Mesenchymal stem cell (in vitro differentiated cells and primary cell): ENCODE measurements around the gene STKLD1.

Experiments used
- DNase-seq: peaks from one replicate; pipeline ENCODE4 v3.0.0-alpha.2; 2013
- H2AFZ ChIP-seq: one replicate; pipeline ENCODE4 v1.6.1; 2013; ENCODE audit warnings: low read depth, mild to moderate bottlenecking, control low read depth, inconsistent platforms, low read length, moderate library complexity
- H2AK5ac ChIP-seq: 2 replicates; pipeline ENCODE4 v1.6.1; 2013; ENCODE audit warnings: low read length, moderate library complexity, mild to moderate bottlenecking, inconsistent platforms; ENCODE audit not compliant: severe bottlenecking
- H2BK120ac ChIP-seq: one replicate; pipeline ENCODE4 v1.6.1; 2013; ENCODE audit warnings: low read depth, mild to moderate bottlenecking, inconsistent platforms, low read length, moderate library complexity
- H2BK12ac ChIP-seq, 2 experiments: one replicate each; pipeline ENCODE4 v1.6.1; 2013; ENCODE audit warnings: inconsistent platforms in 2 of 2, low read length in 2 of 2, mild to moderate bottlenecking in 2 of 2, moderate library complexity in 2 of 2, control low read depth in 1 of 2
- H2BK15ac ChIP-seq: one replicate; pipeline ENCODE4 v1.6.1; 2013; ENCODE audit warnings: mild to moderate bottlenecking, low read depth, inconsistent platforms; ENCODE audit not compliant: poor library complexity, severe bottlenecking
- H2BK5ac ChIP-seq: 2 replicates; pipeline ENCODE4 v1.6.1; 2013; ENCODE audit warnings: low read depth, mild to moderate bottlenecking, low read length, control low read depth, inconsistent platforms; ENCODE audit not compliant: poor library complexity, severe bottlenecking
- H3K14ac ChIP-seq, 2 experiments: one replicate each; pipeline ENCODE4 v1.6.1; 2013; ENCODE audit warnings: inconsistent platforms in 2 of 2, low read length in 2 of 2, control low read depth in 1 of 2, mild to moderate bottlenecking in 1 of 2, moderate library complexity in 1 of 2
- H3K18ac ChIP-seq, 2 experiments: one replicate each; pipeline ENCODE4 v1.6.1; 2013; ENCODE audit warnings: inconsistent platforms in 2 of 2, low read length in 2 of 2, control low read depth in 1 of 2, low read depth in 1 of 2, mild to moderate bottlenecking in 1 of 2
- H3K23ac ChIP-seq, 2 experiments: one replicate each; pipeline ENCODE4 v1.6.1; 2013; ENCODE audit warnings: inconsistent platforms in 2 of 2, low read length in 2 of 2, mild to moderate bottlenecking in 2 of 2, moderate library complexity in 2 of 2, control low read depth in 1 of 2
- H3K27ac ChIP-seq: 2 replicates; pipeline ENCODE4 v1.5.1; 2013; ENCODE audit warnings: mild to moderate bottlenecking, moderate library complexity, low read length, control low read depth, inconsistent platforms; ENCODE audit not compliant: poor library complexity, severe bottlenecking
- H3K27me3 ChIP-seq, 2 experiments: 2 replicates each; pipeline versions ENCODE4 v1.6.1 to v1.7.0; 2013; ENCODE audit warnings: low read length in 2 of 2, mild to moderate bottlenecking in 2 of 2, moderate library complexity in 2 of 2, control low read depth in 1 of 2, inconsistent platforms in 1 of 2; ENCODE audit not compliant: control insufficient read depth in 1 of 2, insufficient read depth in 1 of 2
- H3K36me3 ChIP-seq, 2 experiments: 2 replicates each; pipeline versions ENCODE4 v1.6.1 to v1.7.0; 2013; ENCODE audit warnings: low read length in 2 of 2, control low read depth in 1 of 2, inconsistent platforms in 1 of 2, low read depth in 1 of 2, mild to moderate bottlenecking in 1 of 2; ENCODE audit not compliant: insufficient read depth in 2 of 2, control insufficient read depth in 1 of 2
- H3K4ac ChIP-seq, 2 experiments: one replicate each; pipeline ENCODE4 v1.6.1; 2013; ENCODE audit warnings: inconsistent platforms in 2 of 2, low read length in 2 of 2, mild to moderate bottlenecking in 2 of 2, moderate library complexity in 2 of 2, control low read depth in 1 of 2, low read depth in 1 of 2
- H3K4me1 ChIP-seq: 2 replicates; pipeline ENCODE4 v1.6.1; 2013; ENCODE audit warnings: low read depth, low read length, control low read depth; ENCODE audit not compliant: control insufficient read depth, insufficient read depth
- H3K4me2 ChIP-seq: 2 replicates; pipeline ENCODE4 v1.6.1; 2013; ENCODE audit warnings: low read length, mild to moderate bottlenecking, inconsistent platforms; ENCODE audit not compliant: poor library complexity, severe bottlenecking
- H3K4me3 ChIP-seq, 2 experiments: 2 replicates each; pipeline versions ENCODE4 v1.5.1 to v1.7.0; 2013; ENCODE audit warnings: low read length in 2 of 2, mild to moderate bottlenecking in 2 of 2, control low read depth in 1 of 2, low read depth in 1 of 2; ENCODE audit not compliant: insufficient read depth in 1 of 2
- H3K79me1 ChIP-seq: replicated peaks from 2 replicates; pipeline ENCODE4 v1.6.1; 2013; ENCODE audit warnings: mild to moderate bottlenecking, control low read depth, low read length, inconsistent platforms; ENCODE audit not compliant: poor library complexity, severe bottlenecking
- H3K9ac ChIP-seq: 2 replicates; pipeline ENCODE4 v1.7.0; 2013; ENCODE audit warnings: mild to moderate bottlenecking, low read length, moderate library complexity
- H3K9me3 ChIP-seq: 2 replicates; pipeline ENCODE4 v1.7.0; 2013; ENCODE audit warnings: mild to moderate bottlenecking, low read length; ENCODE audit not compliant: control insufficient read depth
- H4K8ac ChIP-seq: one replicate; pipeline ENCODE4 v1.6.1; 2013; ENCODE audit warnings: inconsistent platforms, mild to moderate bottlenecking, low read length, moderate library complexity
- H4K91ac ChIP-seq: one replicate; pipeline ENCODE4 v1.6.1; 2013; ENCODE audit warnings: mild to moderate bottlenecking, low read length, inconsistent platforms
- WGBS: methylation state at CpG from one replicate; pipeline ENCODE4 v1.1.7; 2013; ENCODE audit warnings: mixed read lengths; 5-methylcytosine and 5-hydroxymethylcytosine counted together

STKLD1 gene

DNA sequence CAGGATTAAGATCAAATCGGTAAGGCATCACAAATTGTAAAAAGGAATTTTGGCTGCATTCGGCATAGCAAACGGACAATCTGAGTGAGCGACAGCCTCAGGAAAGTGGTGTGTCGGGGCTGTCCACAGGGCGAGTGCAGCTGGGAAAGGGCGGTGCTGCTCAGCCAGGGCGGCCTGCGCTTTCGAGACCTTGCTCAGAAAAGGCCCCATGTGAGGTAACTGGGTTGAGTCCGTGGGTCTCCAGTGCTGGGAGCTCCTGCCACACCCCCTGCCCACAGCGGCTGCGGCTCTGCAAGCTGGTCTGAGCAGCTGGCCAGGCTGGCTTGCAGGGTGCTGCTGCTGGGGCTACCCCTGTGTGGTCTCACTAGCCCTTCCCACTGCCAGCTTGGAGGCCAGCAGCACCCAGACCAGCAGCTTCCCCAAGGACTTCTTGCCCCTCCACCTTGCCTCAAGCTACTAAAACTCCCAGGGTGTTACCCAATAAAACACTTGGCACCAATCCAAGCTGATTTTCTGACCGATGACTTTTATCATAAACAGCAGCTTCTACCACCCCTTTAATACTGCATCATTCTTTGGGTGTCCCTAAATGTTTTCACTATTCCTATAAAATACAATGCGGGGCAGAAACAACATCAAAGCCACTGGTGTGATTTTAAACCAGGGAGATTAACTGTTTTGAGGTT lies 13.7 kb upstream of the STKLD1 start:
- H3K4ac ChIP-seq, result no peak overlapping the region
- no peak overlapping the region for H2BK5ac ChIP-seq
- peaks cover 40% of the 10 kb centered on the region for H3K79me1 ChIP-seq
- H2AK5ac ChIP-seq, result no peak overlapping the region
- H2BK12ac ChIP-seq, result no peak overlapping the region
- H2BK120ac ChIP-seq, result no peak overlapping the region
- H4K8ac ChIP-seq, result no peak overlapping the region
- no peak overlapping the region for H3K14ac ChIP-seq
- H3K27me3 ChIP-seq, result no peaks in the 10 kb centered on the region
- no peak overlapping the region for H4K91ac ChIP-seq
- H3K4me2 ChIP-seq, result no peak overlapping the region
- H3K4me3 ChIP-seq, result no peak overlapping the region
- WGBS, result 95% methylated on average over 15 of the region's 15 CpGs
- no peak overlapping the region for H3K27ac ChIP-seq
- H2AFZ ChIP-seq, result no peak overlapping the region
- H2BK15ac ChIP-seq, result no peak overlapping the region
- H3K4me1 ChIP-seq, result peaks cover 30% of the 10 kb centered on the region
- DNase-seq, result no peak
- H3K9me3 ChIP-seq, result no peaks in the 10 kb centered on the region
- no peak overlapping the region for H3K23ac ChIP-seq
- H3K18ac ChIP-seq, result no peak overlapping the region
- H3K36me3 ChIP-seq, result peaks cover 83 to 87% of the 10 kb centered on the region in 2 experiments
- H3K9ac ChIP-seq, result no peak overlapping the region

DNA sequence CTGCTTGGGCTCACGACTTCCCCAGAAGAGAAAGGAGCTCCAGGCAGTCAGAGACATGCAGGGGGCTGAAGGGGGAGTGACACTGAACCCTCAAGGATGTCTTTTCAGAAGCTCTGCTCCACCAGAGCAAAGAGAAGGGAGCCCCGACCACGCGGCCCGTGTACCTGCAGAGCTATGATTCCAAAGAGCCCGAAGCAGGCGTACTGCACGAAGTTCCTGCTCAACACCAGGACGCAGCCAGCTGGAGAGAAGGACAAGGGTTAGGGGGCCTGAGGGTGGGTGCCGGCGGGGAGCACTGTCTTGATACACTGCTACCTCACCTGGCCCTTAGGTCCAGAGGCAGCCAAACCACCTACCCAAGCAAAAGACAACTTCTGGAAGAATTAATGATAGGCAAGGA lies 9.7 kb upstream of the STKLD1 start:
- no peak overlapping the region for H2BK5ac ChIP-seq
- H4K91ac ChIP-seq, result no peak overlapping the region
- no peaks in the 10 kb centered on the region for H3K27me3 ChIP-seq
- no peak overlapping the region for H3K4me2 ChIP-seq
- H3K4ac ChIP-seq, result no peak overlapping the region
- no peak overlapping the region for H3K4me3 ChIP-seq
- H3K18ac ChIP-seq, result no peak overlapping the region
- DNase-seq, result no peak
- H3K14ac ChIP-seq, result no peak overlapping the region
- no peak overlapping the region for H3K9ac ChIP-seq
- no peak overlapping the region for H3K23ac ChIP-seq
- peaks cover 79 to 90% of the 10 kb centered on the region in 2 experiments for H3K36me3 ChIP-seq
- H2AK5ac ChIP-seq, result no peak overlapping the region
- 95% methylated on average over 10 of the region's 11 CpGs for WGBS
- H2BK120ac ChIP-seq, result no peak overlapping the region
- no peak overlapping the region for H4K8ac ChIP-seq
- no peak overlapping the region for H3K27ac ChIP-seq
- no peak overlapping the region for H2BK15ac ChIP-seq
- H3K9me3 ChIP-seq, result no peaks in the 10 kb centered on the region
- H2BK12ac ChIP-seq, result no peak overlapping the region
- peaks cover 51% of the 10 kb centered on the region for H3K4me1 ChIP-seq
- peaks cover 15% of the 10 kb centered on the region for H3K79me1 ChIP-seq
- no peak overlapping the region for H2AFZ ChIP-seq

GRCh38 chr9:133367221-133367620 lies 8.9 kb upstream of the STKLD1 start:
- Histone ChIP-seq H2AFZ (no peak overlapping the region), H3K23ac (no peak overlapping the region), H3K18ac (no peak overlapping the region), H3K4me3 (no peak overlapping the region), H2AK5ac (no peak overlapping the region), H3K14ac (no peak overlapping the region), H3K4ac (no peak overlapping the region), H4K91ac (no peak overlapping the region), H4K8ac (no peak overlapping the region), H3K4me1 (peaks cover 59% of the 10 kb centered on the region), H2BK5ac (no peak overlapping the region), H2BK12ac (no peak overlapping the region), H3K27ac (no peak overlapping the region), H3K27me3 (no peaks in the 10 kb centered on the region), H3K4me2 (no peak overlapping the region), H3K36me3 (peaks cover 78 to 90% of the 10 kb centered on the region in 2 experiments), H3K9ac (no peak overlapping the region), H2BK120ac (no peak overlapping the region), H3K9me3 (no peaks in the 10 kb centered on the region), H2BK15ac (no peak overlapping the region), H3K79me1 (peaks cover 12% of the 10 kb centered on the region)
- WGBS, result 97% methylated on average over 22 of the region's 22 CpGs
- no peak for DNase-seq

- Histone ChIP-seq H4K91ac (no peak overlapping the region), H3K4me2 (no peak overlapping the region), H3K4me1 (peaks cover 57% of the 10 kb centered on the region), H3K4me3 (no peak overlapping the region), H2AFZ (no peak overlapping the region), H2BK12ac (no peak overlapping the region), H2BK120ac (no peak overlapping the region), H3K36me3 (peaks cover 77 to 90% of the 10 kb centered on the region in 2 experiments), H3K27ac (no peak overlapping the region), H3K9ac (peak overlapping the region; percentile 36), H3K23ac (no peak overlapping the region), H3K79me1 (peaks cover 8% of the 10 kb centered on the region), H3K27me3 (no peaks in the 10 kb centered on the region), H2BK15ac (no peak overlapping the region), H2AK5ac (no peak overlapping the region), H3K18ac (no peak overlapping the region), H3K9me3 (no peaks in the 10 kb centered on the region), H4K8ac (no peak overlapping the region), H3K14ac (no peak overlapping the region), H2BK5ac (no peak overlapping the region), H3K4ac (no peak overlapping the region)
- WGBS, result 96% methylated on average over 10 of the region's 10 CpGs
- no peak for DNase-seq
Observed at GRCh38 chr9:133367778-133368177, 8.4 kb upstream of the STKLD1 start.
